OCI-LY1 (cell line): ENCODE results near the gene JADE3.

Experiments used
- EZH2 ChIP-seq: fragments of 200-600 bp; sonication (generic), shearing (Covaris generic); IDR thresholded peaks from 2 replicates; pipeline ENCODE4 v1.8.0; 2017; ENCODE audit warnings: borderline replicate concordance, mixed run types, mild to moderate bottlenecking, antibody characterized with exemption, low read length, moderate library complexity, mixed read lengths
- TF ChIP-seq, protein P1 (sequence below): fragments of 200-600 bp; sonication (generic), shearing (Covaris generic); IDR thresholded peaks from 2 replicates; pipeline ENCODE4 v1.5.1; 2017; ENCODE audit warnings: mild to moderate bottlenecking, antibody characterized with exemption, low read length, moderate library complexity, mixed read lengths

DNA sequence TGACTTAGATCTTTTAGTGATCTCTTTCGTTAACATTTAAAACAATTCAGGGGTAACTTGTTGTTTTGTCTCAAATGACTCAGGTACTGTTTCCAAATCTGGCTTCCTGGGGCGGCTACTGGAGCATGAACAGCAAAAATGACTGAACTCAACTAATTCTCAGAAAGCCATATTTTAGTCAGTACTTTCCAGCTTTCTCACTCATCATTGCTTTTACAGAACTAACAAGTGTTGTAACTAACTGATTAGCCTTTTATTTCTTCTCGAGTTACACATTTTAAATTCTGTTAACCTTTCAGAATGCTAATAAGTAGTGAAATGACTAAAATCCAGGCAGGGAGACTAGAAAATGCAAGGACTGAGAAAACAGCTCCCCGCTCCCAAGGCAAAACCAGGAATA lies 55.3 kb downstream of the JADE3 start:
- no peak for TF ChIP-seq EZH2
- TF ChIP-seq, protein P1, sequence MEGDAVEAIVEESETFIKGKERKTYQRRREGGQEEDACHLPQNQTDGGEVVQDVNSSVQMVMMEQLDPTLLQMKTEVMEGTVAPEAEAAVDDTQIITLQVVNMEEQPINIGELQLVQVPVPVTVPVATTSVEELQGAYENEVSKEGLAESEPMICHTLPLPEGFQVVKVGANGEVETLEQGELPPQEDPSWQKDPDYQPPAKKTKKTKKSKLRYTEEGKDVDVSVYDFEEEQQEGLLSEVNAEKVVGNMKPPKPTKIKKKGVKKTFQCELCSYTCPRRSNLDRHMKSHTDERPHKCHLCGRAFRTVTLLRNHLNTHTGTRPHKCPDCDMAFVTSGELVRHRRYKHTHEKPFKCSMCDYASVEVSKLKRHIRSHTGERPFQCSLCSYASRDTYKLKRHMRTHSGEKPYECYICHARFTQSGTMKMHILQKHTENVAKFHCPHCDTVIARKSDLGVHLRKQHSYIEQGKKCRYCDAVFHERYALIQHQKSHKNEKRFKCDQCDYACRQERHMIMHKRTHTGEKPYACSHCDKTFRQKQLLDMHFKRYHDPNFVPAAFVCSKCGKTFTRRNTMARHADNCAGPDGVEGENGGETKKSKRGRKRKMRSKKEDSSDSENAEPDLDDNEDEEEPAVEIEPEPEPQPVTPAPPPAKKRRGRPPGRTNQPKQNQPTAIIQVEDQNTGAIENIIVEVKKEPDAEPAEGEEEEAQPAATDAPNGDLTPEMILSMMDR = no peak
